Caco-2 (cell line): ENCODE data around the gene PLEKHG2. TPM values are rescaled to one million over a fixed set of nuclear protein-coding genes. Genes with fewer than 3 reads are reported as not detected.

Experiments
- BruUV-seq: library from RNA; stranded (reverse); fragments of 400-500 nt; replicated peaks from 2 replicates; lab custom pipeline; 2021; lab: Mats Ljungman, UMichigan
- CTCF ChIA-PET: fragments of 300-600 bp; sonication (Branson Sonifier 250); formaldehyde crosslinking; loops from one replicate; lab custom pipeline; 2022; ENCODE audit warnings: antibody characterized with exemption; lab: Charles Lee
- POLR2A ChIA-PET: fragments of 300-600 bp; sonication (Branson Sonifier 250); formaldehyde crosslinking; loops from one replicate; lab custom pipeline; 2022; ENCODE audit warnings: antibody characterized with exemption; lab: Charles Lee
- DNase-seq, 2 experiments: peaks; one replicate each; pipeline versions ENCODE4 v3.0.0 to v3.0.0-alpha.2; 2020 to 2022
- H3K27me3 ChIP-seq: replicated peaks from 2 replicates; pipeline ENCODE4 v1.6.0; 2011; ENCODE audit warnings: low read length; ENCODE audit not compliant: control insufficient read depth, insufficient read depth
- H3K36me3 ChIP-seq: 2 replicates; pipeline ENCODE4 v1.5.1; 2011; ENCODE audit warnings: low read length; ENCODE audit not compliant: control insufficient read depth, insufficient read depth
- H3K4me1 ChIP-seq: fragments of 250-450 bp; sonication (Bioruptor Pico); 2 replicates; pipeline ENCODE4 v1.5.1; 2020; ENCODE audit warnings: mild to moderate bottlenecking
- H3K4me3 ChIP-seq: 2 replicates; pipeline ENCODE4 v1.5.1; 2011; ENCODE audit warnings: low read depth, mild to moderate bottlenecking, control low read depth, low read length
- H3K9me3 ChIP-seq: fragments of 250-450 bp; sonication (Bioruptor Pico); 2 replicates; pipeline ENCODE4 v1.5.1; 2020; ENCODE audit warnings: mild to moderate bottlenecking, moderate library complexity
- H3K27ac Mint-ChIP-seq: one replicate; pipeline ENCODE4 v1.8.0; 2022; ENCODE audit warnings: mixed read lengths; ENCODE audit not compliant: unreplicated experiment
- H3K27me3 Mint-ChIP-seq: one replicate; pipeline ENCODE4 v1.8.0; 2022; ENCODE audit warnings: mixed read lengths; ENCODE audit not compliant: insufficient read depth, unreplicated experiment
- H3K36me3 Mint-ChIP-seq: one replicate; pipeline ENCODE4 v1.8.0; 2022; ENCODE audit warnings: mild to moderate bottlenecking, mixed read lengths; ENCODE audit not compliant: insufficient read depth, unreplicated experiment
- H3K4me1 Mint-ChIP-seq: one replicate; pipeline ENCODE4 v1.8.0; 2022; ENCODE audit warnings: low read depth, mixed read lengths; ENCODE audit not compliant: unreplicated experiment
- H3K4me3 Mint-ChIP-seq: one replicate; pipeline ENCODE4 v1.8.0; 2022; ENCODE audit warnings: mild to moderate bottlenecking, moderate library complexity, mixed read lengths; ENCODE audit not compliant: unreplicated experiment
- H3K9me3 Mint-ChIP-seq: one replicate; pipeline ENCODE4 v1.8.0; 2022; ENCODE audit warnings: mixed read lengths; ENCODE audit not compliant: unreplicated experiment
- intact Hi-C: fragments of 100-400 bp; cut with micrococcal nuclease; formaldehyde crosslinking; loops from one replicate; pipeline ENCODE4 v1.10.0; 2022; ENCODE audit not compliant: unreplicated experiment
- total RNA-seq: library from RNA; stranded (reverse); gene quantifications from 2 replicates; pipeline ENCODE4 v1.2.3, GENCODE V29; 2022
- TF ChIP-seq, protein P1 (sequence below), 2 experiments: fragments of 200-600 bp in 1 of 2; IDR thresholded peaks; 1 replicate in 1 of 2; 2 replicates in 1 of 2; pipeline versions ENCODE4 v1.5.1 to v1.8.0; 2011 to 2022; ENCODE audit warnings: antibody characterized with exemption in 1 of 2, control low read depth in 1 of 2, inconsistent platforms in 1 of 2, low read depth in 1 of 2, low read length in 1 of 2, mild to moderate bottlenecking in 1 of 2, moderate library complexity in 1 of 2; ENCODE audit not compliant: insufficient read depth in 1 of 2, severe bottlenecking in 1 of 2, unreplicated experiment in 1 of 2

The PLEKHG2 gene
- total RNA-seq, 1 experiment from 2014 or later = 49.8 TPM

GRCh38 chr19:39413272-39413910 is 922 bp downstream of the PLEKHG2 start:
- TF ChIP-seq, protein P1, sequence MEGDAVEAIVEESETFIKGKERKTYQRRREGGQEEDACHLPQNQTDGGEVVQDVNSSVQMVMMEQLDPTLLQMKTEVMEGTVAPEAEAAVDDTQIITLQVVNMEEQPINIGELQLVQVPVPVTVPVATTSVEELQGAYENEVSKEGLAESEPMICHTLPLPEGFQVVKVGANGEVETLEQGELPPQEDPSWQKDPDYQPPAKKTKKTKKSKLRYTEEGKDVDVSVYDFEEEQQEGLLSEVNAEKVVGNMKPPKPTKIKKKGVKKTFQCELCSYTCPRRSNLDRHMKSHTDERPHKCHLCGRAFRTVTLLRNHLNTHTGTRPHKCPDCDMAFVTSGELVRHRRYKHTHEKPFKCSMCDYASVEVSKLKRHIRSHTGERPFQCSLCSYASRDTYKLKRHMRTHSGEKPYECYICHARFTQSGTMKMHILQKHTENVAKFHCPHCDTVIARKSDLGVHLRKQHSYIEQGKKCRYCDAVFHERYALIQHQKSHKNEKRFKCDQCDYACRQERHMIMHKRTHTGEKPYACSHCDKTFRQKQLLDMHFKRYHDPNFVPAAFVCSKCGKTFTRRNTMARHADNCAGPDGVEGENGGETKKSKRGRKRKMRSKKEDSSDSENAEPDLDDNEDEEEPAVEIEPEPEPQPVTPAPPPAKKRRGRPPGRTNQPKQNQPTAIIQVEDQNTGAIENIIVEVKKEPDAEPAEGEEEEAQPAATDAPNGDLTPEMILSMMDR (IDR thresholded peaks at IDR 0.05; ENCODE audit: insufficient read depth in 1 of 2, low read depth in 1 of 2, low read length in 1 of 2, severe bottlenecking in 1 of 2, unreplicated experiment in 1 of 2) = no peak
- ChIA-PET CTCF (interaction anchor here (0.6 to 1.8 kb wide), 8 partner anchors 15 to 459 kb away, joined by 3 to 22 read pairs (median 5); partner anchors contain the start of genes MED29, PAF1, RPS16 and SAMD4B), POLR2A (interaction anchor here (1.2 to 1.6 kb wide), 3 partner anchors 12 to 22 kb away, joined by 6 to 25 read pairs (median 7); partner anchors contain the start of gene RPS16)
- H3K27me3 ChIP-seq = no peaks in the 10 kb centered on the region
- H3K4me3 ChIP-seq = peak overlapping the region; percentile 88
- peaks cover 22% of the 10 kb centered on the region for H3K4me1 ChIP-seq
- H3K36me3 ChIP-seq = peaks cover 1% of the 10 kb centered on the region; the same call in 1 of the 2 replicates
- H3K9me3 ChIP-seq = no peaks in the 10 kb centered on the region
- Mint-ChIP-seq H3K27me3 (peaks cover 3% of the 10 kb centered on the region), H3K36me3 (peaks cover 54% of the 10 kb centered on the region), H3K27ac (peak overlapping the region; percentile 90), H3K4me1 (peaks cover 40% of the 10 kb centered on the region), H3K9me3 (no peaks in the 10 kb centered on the region), H3K4me3 (peak overlapping the region; percentile 77)
- DNase-seq = peak; percentile 65 to 69
- intact Hi-C loops = no loop called here
- no TSS peak for BruUV-seq

DNA sequence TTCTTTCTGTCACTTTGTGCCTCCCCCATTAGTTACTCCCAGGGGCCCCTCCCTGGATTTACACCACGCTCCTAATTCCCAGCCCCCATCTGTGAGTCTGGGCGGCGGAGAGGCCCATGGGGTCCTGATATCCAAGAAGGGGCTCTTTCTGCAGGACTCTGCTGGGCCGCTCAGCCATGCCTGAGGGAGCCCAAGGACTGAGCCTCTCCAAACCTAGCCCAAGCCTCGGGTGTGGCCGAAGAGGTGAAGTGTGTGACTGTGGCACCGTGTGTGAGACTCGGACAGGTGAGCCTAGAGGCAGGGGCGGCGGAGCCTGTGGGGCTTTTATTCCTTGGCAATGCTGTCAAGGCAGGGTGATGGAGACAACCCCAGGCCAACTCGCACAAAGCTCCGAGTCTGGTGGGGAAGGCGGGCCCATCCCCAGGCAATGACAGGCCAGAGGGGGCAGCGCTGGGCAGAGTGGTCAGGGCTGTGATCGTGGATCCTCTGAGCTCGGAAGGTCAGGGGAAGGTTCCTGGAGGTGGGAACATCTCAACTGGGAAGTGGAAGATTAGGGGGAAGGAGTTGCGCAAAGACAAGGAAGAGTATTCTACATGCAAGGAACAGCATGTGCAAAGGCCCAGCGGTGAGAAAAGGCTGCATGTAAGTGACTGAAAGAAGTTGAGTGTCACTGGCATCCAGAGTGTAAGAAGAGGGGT is 1.6 kb downstream of the PLEKHG2 start:
- Mint-ChIP-seq H3K27me3 (peaks cover 3% of the 10 kb centered on the region), H3K9me3 (no peaks in the 10 kb centered on the region), H3K4me3 (peak overlapping the region; percentile 77), H3K4me1 (peaks cover 33% of the 10 kb centered on the region), H3K27ac (peak overlapping the region; percentile 71), H3K36me3 (peaks cover 52% of the 10 kb centered on the region)
- TF ChIP-seq, protein P1 (IDR thresholded peaks at IDR 0.05; ENCODE audit: insufficient read depth in 1 of 2, low read depth in 1 of 2, low read length in 1 of 2, severe bottlenecking in 1 of 2, unreplicated experiment in 1 of 2) = peak; percentile 38 to 60
- Histone ChIP-seq H3K27me3 (no peaks in the 10 kb centered on the region), H3K36me3 (peaks cover 2% of the 10 kb centered on the region), H3K9me3 (no peaks in the 10 kb centered on the region), H3K4me1 (peaks cover 20% of the 10 kb centered on the region), H3K4me3 (peak overlapping the region; percentile 88)
- CTCF ChIA-PET = interaction anchor here (0.6 to 1.8 kb wide), 13 partner anchors 13 to 669 kb away, joined by 3 to 22 read pairs (median 3); partner anchors contain the start of genes MED29, PAF1, RPS16 and SAMD4B
- DNase-seq = peak; percentile 61 to 72
- intact Hi-C loops = no loop called here
- no TSS peak for BruUV-seq
- POLR2A ChIA-PET = interaction anchor here (1.2 to 1.6 kb wide), 3 partner anchors 13 to 22 kb away, joined by 6 to 25 read pairs (median 7); partner anchors contain the start of gene RPS16
